ENCODE results near the gene TMEM87B. TPM values are rescaled to one million over a fixed set of nuclear protein-coding genes. Genes with fewer than 3 reads are reported as not detected.
"Not testable (repeated sequence)": the region's sequence is repeated elsewhere in the genome, so short reads cannot be mapped to it uniquely, and the experiment has no call there.

The TMEM87B gene
- total RNA-seq, 1 donor from 2014 or later, result 22.2 TPM

GRCh38 chr2:112065966-112066365, 10.9 kb downstream of the TMEM87B start:
- DNase-seq, result no peak

GRCh38 chr2:112069794-112070193, 14.7 kb downstream of the TMEM87B start:
- DNase-seq, result not testable (repeated sequence)

GRCh38 chr2:112073875-112074274, 18.8 kb downstream of the TMEM87B start:
- no peak for DNase-seq

DNA sequence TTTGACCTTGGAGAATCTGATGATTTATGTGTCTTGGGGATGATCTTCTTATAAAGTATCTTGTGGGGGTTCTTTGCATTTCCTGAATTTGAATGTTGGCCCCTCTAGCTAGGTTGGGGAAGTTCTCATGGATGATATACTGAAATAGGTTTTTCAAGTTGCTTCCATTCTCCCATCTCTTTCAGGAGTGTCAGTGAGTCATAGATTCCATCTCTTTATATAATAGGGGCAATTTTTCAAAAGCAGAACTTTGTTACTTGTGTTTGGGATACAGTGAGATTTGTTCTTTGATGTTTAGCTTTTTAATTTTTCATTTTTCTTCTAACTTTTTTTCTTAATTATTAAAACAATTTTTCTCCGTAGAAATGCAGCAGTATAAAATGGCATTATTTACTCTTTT, 19.4 kb downstream of the TMEM87B start:
- DNase-seq, result no peak

DNA sequence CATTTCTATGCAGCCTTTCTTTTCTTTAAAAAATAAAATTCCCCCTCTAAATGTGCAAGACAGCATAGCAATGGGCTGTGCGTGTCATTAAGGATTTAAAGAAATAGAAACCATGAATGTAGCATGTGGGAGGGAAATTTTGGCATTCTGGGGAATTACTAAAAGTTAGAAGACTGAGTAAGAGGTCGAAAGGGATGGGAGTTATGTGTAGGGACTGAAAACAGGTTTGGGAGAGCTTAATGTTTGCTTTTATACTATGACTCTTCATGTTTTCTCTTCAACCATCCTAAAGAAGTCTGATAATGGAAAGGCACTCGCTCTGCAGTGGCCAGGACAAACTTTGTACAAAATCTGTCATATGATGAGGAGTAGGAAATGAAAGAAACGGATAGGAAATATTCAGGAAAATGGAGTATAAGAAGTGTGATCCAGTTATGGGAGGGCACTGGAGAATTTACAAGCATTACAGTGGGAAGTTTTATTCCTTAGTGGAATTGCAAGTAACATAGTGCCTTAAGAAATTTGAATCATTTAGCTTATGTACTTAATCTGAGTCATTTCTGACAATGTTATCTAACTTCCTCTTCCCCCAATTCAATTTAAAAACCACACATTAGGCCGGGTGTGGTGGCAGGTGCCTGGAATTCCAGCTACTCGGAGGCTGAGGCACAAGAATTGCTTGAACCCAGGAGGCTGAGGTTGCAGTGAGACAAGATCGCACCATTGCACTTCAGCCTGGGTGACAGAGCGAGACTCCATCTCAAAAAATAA, 20.6 kb downstream of the TMEM87B start:
- no peak for DNase-seq

GRCh38 chr2:112077814-112078213, 22.7 kb downstream of the TMEM87B start:
- DNase-seq, result no peak

- DNase-seq, result peak; percentile 8
These were observed 26.2 kb downstream of the TMEM87B start for GRCh38 chr2:112081262-112081661.

DNA sequence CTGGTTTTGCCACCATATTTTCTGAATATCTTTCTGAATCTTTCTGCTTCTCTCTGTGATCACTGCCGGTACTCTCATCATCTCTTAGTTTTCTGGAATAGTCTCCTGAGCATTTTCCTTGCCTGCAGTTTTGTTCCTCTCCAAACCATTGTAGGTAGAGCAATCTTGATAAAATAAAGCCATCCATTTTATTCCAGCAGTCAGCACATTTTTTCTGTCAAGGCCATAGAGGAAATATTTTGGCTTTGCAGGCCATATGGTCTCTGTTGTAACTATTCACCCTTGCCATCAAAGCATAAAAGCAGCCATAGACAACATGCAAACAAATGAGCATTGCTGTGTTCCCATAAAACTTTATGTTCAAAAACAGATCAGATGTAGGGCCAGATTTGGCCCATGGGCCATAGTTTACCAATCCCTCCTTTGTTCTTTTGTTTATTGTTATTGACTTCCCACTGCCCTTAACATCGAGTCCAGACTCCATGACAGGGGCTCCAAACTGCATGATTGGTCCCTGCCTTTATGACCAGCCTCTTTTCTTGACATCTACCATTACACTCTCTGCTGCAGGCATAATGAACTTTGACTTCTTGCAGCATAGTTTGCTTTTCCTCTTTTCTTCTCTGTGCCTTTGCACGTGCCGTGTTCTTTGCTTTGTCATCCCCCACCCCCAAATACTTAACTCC, 29.8 kb downstream of the TMEM87B start:
- no peak for DNase-seq

DNA sequence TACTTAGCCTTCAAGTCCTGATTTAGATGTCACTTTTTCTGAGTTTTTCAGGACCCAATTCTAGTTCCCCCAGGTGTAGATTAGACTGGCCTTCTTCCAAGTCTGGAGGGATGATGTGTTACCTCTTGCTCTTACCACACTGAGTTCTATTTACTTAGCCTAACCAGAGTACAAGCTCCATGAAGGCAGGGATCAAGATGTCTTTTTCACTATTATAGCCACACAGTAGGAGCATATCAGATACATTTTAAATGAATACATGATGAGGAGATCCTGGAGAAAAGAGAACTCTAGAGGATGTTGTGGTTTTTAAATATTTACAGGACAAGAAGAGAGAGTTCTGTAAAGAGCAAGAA, 30.3 kb downstream of the TMEM87B start:
- no peak for DNase-seq

- no peak for DNase-seq
These were observed 31.0 kb downstream of the TMEM87B start for GRCh38 chr2:112085916-112086669.

DNA sequence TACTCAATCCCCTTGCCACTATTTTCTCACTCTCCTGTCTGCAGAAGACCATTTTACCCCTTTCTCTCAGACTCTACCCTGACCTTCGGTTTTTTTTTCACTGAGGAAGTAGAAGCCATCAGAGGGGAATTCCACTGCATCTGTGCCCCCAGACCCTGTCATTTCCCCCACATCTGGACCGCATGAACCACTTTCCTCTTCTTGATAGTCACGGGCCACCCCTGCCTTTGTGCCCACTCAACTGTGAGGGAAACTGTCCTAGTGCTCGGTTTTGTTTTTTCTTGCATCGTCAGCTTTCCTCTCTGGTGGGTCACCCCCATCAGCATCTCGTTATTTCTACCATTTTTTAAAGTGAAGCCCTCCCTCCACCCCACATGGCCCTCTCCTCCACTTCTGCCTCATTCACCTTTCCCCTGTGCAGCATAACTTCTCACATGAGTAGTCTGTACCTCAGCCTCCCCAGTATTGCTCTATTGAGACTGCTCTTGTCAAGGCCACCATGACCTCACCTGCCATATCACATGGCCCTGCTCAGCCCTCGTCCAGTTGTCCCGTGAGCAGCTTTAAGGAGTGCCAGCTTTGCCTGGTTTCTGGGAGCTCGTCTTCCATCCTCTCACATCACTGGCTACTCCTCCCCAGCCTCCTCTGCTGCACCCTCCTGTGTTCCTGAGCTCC, 32.4 kb downstream of the TMEM87B start:
- DNase-seq, result no peak

GRCh38 chr2:112089375-112089774, 34.3 kb downstream of the TMEM87B start:
- no peak for DNase-seq

DNA sequence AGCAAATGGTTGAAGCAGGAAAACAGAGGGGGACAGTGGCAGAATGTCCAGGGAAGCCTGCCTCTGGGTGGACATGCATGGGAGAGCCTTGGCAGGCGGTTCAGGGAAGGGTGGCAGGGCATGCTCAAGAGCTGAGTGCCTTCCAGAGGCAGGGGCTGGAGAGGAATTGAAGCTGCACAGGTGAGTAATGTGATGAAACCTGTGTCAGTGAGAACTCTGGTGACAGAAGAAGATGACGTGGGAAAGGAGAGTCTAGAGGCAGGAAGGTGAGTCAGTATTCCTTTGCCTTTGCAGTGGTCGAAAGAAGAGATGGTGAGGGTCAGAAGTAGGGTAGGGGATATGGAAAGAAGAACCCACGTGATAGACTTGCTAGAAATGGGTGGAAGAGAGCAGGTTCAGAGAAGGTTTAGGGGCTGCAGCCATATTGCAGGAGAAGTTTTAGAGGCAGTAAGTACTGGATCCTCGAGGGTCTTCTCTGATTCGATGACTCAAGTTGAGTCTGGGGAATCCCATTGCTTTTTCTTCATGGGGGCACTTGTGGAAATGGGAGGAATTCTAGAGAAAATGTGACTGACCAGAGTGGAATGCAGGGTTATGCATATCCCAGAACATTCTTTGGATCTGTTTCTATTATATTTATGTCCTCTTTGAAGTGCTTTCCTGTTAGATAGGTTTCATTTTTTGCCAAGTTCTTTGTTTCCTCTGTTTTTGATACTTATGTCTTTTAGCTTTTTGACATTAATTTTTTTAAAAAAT, 37.4 kb downstream of the TMEM87B start:
- DNase-seq, result no peak

- DNase-seq, result no peak
These were observed 38.1 kb downstream of the TMEM87B start for GRCh38 chr2:112093216-112093615.

DNA sequence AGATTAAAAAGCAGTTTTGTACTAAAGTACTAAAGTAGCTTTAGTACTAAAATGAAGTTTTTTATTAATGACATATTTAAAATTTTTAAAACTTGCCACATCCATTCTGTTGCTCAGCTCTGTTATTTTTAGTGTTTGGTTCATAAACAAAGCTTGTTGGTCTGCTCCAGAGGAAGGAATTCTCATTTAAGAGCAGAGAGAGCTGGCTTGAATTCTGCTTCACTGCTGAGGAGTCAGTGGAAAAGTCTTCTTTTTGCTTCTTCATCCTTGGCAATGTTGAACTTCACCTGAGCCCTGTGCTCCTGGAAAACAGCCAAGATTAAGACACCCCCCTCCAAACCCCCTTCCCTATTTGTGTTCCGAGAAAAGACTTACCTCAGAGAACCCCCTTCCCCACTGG, 40.6 kb downstream of the TMEM87B start:
- no peak for DNase-seq

DNA sequence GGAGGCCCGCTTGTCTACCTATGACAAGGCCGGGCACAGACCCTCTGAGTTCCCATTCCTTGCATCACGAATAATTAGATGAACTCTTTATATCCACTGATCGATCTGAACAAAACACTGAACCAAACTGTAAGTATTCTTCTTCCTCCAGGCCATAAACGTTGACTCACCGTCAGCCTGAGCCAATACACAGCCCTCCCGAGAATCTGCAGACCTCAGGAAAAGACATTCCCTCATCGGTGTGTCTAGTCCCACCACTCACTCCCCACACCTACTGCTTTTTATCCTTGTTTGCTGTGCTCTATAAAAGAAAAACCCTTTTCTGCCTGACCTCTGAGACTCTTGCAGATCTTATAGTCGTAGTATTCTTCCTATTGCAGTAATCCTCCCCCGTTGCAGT, 41.0 kb downstream of the TMEM87B start:
- no peak for DNase-seq

DNA sequence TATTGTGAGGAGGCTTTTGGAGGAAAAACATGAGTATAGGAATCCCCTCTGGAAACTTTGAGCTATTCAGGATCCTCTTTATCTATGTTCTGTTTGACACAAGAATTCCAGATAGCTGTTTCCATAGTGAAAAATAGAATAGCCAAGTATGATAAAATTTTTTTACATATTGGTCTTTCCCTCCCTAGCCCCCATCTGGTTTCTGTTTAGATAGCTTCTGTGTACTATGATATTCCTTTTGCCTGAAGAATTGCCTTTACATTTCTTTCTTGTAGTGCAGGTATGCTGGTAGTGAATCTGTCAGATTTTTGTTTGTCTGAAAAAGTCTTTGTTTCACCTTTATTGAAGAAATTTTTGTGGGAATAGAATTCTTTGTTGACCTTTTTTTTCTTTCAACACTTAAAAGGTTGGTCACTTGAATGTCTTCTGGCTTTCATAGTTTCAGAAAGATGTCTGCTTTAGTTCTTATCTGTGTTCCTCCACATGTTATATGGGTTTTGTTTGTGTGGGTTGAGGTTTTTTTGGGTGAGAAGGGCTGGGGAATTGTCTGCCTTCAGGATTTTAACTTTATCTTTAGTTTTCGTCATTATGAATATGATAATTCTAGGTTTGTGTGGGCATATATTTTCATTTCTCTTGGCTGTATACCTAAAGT, 53.2 kb downstream of the TMEM87B start:
- DNase-seq, result no peak

DNA sequence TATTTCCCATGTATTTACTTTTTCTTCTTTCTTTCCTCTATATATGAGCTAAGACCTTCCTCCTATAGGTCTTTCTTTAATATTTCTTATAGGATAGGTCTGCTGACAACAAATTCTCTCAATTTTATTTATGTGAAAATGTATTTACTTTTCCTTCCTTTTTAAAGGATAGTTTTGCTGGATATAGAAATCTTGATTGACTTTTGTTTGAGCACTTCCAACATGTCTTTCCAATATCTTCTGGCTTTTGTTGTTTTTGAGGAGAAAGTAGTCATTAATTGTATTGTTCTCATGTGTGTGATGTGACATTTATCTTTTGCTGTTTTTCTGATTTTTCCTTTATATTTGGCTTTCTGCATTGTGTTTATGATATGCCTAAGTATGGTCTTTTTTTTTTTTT, 54.2 kb downstream of the TMEM87B start:
- no peak for DNase-seq

- DNase-seq, result no peak
These were observed 55.9 kb downstream of the TMEM87B start for GRCh38 chr2:112110966-112111365.

GRCh38 chr2:112113354-112113753, 58.3 kb downstream of the TMEM87B start:
- DNase-seq, result not testable (repeated sequence)

DNA sequence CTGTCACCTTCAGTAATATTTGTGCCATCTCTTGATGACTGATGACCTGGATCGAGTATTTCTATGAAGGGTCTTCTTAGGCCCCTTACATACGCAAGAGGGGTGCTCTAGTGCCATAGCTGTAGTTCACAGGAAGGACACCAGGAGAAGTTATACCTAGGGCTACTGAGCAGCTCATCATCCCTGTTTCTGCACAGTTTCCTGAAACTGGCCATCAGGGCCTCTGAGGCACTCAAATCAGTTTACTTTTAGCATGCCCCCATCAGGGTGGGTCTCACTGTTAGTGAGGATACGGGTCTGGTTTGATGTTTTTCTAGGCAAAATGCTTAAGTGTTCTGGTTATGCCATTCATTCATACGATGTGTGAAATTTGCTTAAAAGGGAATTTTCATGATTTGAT, 63.1 kb downstream of the TMEM87B start:
- no peak for DNase-seq

All from skin of body (tissue), 2 donors.